Measurements from ENCODE around the gene DLX5. TPM values are rescaled to one million over a fixed set of nuclear protein-coding genes. Genes with fewer than 3 reads are reported as not detected.

Gene DLX5
- total RNA-seq, 4 donors from 2014 or later = 20.9 to 45.9 (median 35.3) TPM

DNA sequence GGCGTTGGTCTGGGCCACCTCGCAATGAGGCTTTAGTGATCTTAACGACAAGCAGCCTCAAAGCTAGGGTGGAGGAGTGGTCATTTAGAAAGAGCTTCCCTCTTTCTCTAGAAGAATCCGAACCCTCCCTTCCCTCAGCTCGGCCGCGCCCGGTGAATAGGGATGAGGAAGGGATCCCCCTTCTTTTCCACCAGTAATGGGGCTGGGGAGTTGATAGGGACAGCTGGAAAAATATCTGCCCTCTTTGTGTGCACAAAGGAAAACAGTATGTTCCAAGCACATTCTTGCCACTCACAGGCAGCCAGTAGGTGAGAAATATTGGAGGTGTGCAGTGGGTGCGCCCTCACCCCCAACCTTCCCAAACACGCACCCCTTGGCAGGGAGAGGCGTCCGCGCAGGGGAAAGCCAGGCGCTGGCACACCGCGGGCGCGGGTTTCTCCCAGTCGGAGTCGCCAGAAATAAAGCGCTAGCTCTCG lies 6.5 kb downstream of the DLX5 start:
- no peak for DNase-seq (ENCODE audit: low spot score in 2 of 2)
- intact Hi-C loops (cut with DNase I; ENCODE audit: low total_unique reads) = no loop called here
- H3K4me3 ChIP-seq (ENCODE audit: low read depth, poor library complexity, severe bottlenecking) = no peak overlapping the region
- WGBS, 2 donors = 10 to 14% methylated on average over 22 of the region's 22 CpGs
- TF ChIP-seq POLR2A (IDR thresholded peaks at IDR 0.05) (no peak), CTCF (IDR thresholded peaks at IDR 0.05) (no peak)

GRCh38 chr7:97017192-97018125 lies 7.2 kb downstream of the DLX5 start:
- WGBS, 2 donors = 26 to 34% methylated on average over 32 to 35 of the region's 37 CpGs
- no peak for TF ChIP-seq POLR2A (IDR thresholded peaks at IDR 0.05)
- TF ChIP-seq CTCF (IDR thresholded peaks at IDR 0.05) = no peak
- DNase-seq (ENCODE audit: low spot score in 2 of 2) = no peak
- intact Hi-C loops (cut with DNase I; ENCODE audit: low total_unique reads) = no loop called here
- no peak overlapping the region for H3K4me3 ChIP-seq (ENCODE audit: low read depth, poor library complexity, severe bottlenecking)

- TF ChIP-seq POLR2A (IDR thresholded peaks at IDR 0.05) (no peak), CTCF (IDR thresholded peaks at IDR 0.05) (no peak)
- no peak for DNase-seq (ENCODE audit: low spot score in 2 of 2)
- 2 to 5% methylated on average over 52 to 54 of the region's 55 CpGs for WGBS, 2 donors
- intact Hi-C loops (cut with DNase I; ENCODE audit: low total_unique reads) = no loop called here
- H3K4me3 ChIP-seq (ENCODE audit: low read depth, poor library complexity, severe bottlenecking) = no peak overlapping the region
These were observed 8.0 kb downstream of the DLX5 start for GRCh38 chr7:97016381-97017191.

DNA sequence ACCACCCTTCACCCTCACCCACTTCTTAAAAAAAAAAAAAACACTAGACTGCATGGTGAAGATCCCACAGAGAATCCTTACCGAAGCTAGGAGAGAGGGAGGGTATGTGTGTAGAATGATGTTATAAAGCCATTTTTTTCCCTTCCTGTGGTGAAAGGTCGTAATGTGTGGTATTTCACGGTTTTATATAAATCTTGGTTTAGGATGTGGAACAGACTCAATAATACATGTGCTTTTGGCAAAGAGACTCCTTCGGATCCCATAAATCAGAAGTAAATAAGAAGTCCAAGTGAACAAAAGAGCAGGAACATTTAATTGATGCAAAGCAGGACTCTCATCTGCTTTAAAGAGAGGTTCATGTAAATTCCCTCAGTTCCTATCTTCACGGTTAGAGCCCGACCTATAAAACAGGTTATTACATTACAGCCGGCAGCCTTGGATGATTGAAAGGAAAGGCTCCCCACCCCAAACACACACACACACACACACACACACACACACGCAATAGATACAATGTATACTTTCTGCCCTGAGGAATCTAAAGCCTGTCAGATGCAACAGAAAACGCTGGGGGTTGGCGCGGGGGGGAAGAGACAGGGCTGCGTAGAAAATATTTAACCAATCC lies 8.8 kb downstream of the DLX5 start:
- DNase-seq (ENCODE audit: low spot score in 2 of 2) = no peak
- WGBS, 2 donors = 8 to 9% methylated on average over 12 of the region's 12 CpGs
- TF ChIP-seq POLR2A (IDR thresholded peaks at IDR 0.05) = no peak
- no peak for TF ChIP-seq CTCF (IDR thresholded peaks at IDR 0.05)
- intact Hi-C loops (cut with DNase I; ENCODE audit: low total_unique reads) = no loop called here
- no peak overlapping the region for H3K4me3 ChIP-seq (ENCODE audit: low read depth, poor library complexity, severe bottlenecking)

DNA sequence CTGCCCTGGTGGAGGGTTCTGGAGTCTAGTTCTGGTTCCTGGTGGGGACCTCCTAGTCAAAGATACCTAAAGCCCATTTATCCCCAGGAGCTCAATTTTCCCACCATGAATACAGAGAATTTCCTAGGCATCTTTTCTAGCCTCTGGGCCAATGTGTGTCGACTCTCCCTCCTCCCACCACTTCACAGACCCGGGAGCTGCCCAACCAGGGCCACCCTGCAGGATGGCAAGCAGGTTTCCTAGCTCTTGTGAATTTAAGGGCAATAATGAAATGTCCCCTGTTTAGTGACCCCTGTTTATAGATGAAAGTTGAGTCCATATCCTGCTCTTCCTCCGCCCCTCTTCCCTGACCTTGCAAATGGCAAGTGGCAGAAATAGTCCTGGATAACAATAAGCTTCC lies 9.4 kb downstream of the DLX5 start:
- DNase-seq (ENCODE audit: low spot score in 2 of 2) = no peak
- 37 to 42% methylated on average over 3 of the region's 3 CpGs for WGBS, 2 donors
- H3K4me3 ChIP-seq (ENCODE audit: low read depth, poor library complexity, severe bottlenecking) = no peak overlapping the region
- TF ChIP-seq CTCF (IDR thresholded peaks at IDR 0.05) = no peak
- TF ChIP-seq POLR2A (IDR thresholded peaks at IDR 0.05) = no peak
- intact Hi-C loops (cut with DNase I; ENCODE audit: low total_unique reads) = no loop called here
